Omental fat pad (tissue), 4 donors: ENCODE results near the gene SCO2. TPM values are rescaled to one million over a fixed set of nuclear protein-coding genes. Genes with fewer than 3 reads are reported as not detected.

Experiments used
- ATAC-seq: fragments of 150-250 bp; one replicate; pipeline ENCODE4 v1.9.1; 2016; ENCODE audit warnings: mild to moderate bottlenecking, moderate library complexity; ENCODE audit not compliant: low FRiP score
- DNase-seq: peaks from one replicate; pipeline ENCODE4 v3.0.0-alpha.2; 2019; ENCODE audit warnings: low spot score
- CTCF ChIP-seq, 3 donors: fragments of 450-650 bp; IDR thresholded peaks; one replicate each; pipeline ENCODE4 v1.5.1; 2016 to 2017; ENCODE audit warnings: antibody characterized with exemption in 3 of 3, mild to moderate bottlenecking in 3 of 3, moderate library complexity in 2 of 3
- total RNA-seq, 4 donors: library from RNA; depleted of rRNA; stranded (reverse); fragments of >200 nt; gene quantifications; one replicate each; pipeline ENCODE4 v1.1.0, GENCODE V29; 2016

Gene SCO2
- total RNA-seq, 4 donors from 2014 or later, result 2.8 to 15.0 (median 9.2) TPM

- ATAC-seq (no peak), DNase-seq (no peak)
- no peak for TF ChIP-seq CTCF (IDR thresholded peaks at IDR 0.05)
These were observed 7.7 kb downstream of the SCO2 start for GRCh38 chr22:50517495-50518260.

- no peak for ATAC-seq
- DNase-seq, result no peak
- no peak for TF ChIP-seq CTCF (IDR thresholded peaks at IDR 0.05)
These were observed 8.5 kb downstream of the SCO2 start for GRCh38 chr22:50516891-50517290.

GRCh38 chr22:50516068-50516467 lies 9.3 kb downstream of the SCO2 start:
- ATAC-seq (no peak), DNase-seq (no peak)
- TF ChIP-seq CTCF (IDR thresholded peaks at IDR 0.05), result no peak

DNA sequence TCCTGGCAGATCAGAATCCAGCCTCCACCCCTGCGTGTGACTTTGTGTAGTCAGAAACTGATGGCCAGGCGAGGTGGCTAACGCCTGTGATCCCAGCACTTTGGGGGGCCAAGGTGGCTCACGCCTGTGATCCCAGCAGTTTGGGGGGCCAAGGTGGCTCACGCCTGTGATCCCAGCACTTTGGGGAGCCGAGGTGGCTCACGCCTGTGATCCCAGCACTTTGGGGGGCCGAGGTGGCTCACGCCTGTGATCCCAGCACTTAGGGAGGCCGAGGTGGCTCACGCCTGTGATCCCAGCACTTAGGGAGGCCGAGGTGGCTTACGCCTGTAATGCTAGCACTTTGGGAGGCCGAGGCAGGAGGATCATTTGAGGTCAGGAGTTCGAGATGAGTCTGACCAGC lies 12.2 kb downstream of the SCO2 start:
- no peak for TF ChIP-seq CTCF (IDR thresholded peaks at IDR 0.05)
- DNase-seq (no peak), ATAC-seq (no peak)

DNA sequence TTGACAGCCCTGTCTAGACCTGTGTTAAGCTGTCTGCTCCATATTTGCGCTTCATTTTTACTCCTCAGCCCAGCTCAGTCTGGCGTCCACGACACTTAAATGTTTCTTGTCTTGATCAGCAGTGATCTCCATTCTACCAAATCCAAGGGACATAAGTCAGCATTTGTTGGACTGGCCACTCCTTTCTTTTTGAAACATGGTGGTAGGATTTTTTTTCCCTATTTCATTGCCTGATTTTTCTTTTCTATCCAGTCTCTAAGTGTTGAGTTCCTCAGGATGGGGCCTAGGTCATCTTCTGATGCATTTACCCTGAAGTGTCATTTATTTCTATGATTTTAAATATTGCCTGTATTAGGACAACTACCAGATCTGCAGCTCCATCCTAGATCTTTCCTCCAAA lies 16.5 kb downstream of the SCO2 start:
- no peak for DNase-seq
- ATAC-seq, result no peak
- TF ChIP-seq CTCF (IDR thresholded peaks at IDR 0.05), result no peak

DNA sequence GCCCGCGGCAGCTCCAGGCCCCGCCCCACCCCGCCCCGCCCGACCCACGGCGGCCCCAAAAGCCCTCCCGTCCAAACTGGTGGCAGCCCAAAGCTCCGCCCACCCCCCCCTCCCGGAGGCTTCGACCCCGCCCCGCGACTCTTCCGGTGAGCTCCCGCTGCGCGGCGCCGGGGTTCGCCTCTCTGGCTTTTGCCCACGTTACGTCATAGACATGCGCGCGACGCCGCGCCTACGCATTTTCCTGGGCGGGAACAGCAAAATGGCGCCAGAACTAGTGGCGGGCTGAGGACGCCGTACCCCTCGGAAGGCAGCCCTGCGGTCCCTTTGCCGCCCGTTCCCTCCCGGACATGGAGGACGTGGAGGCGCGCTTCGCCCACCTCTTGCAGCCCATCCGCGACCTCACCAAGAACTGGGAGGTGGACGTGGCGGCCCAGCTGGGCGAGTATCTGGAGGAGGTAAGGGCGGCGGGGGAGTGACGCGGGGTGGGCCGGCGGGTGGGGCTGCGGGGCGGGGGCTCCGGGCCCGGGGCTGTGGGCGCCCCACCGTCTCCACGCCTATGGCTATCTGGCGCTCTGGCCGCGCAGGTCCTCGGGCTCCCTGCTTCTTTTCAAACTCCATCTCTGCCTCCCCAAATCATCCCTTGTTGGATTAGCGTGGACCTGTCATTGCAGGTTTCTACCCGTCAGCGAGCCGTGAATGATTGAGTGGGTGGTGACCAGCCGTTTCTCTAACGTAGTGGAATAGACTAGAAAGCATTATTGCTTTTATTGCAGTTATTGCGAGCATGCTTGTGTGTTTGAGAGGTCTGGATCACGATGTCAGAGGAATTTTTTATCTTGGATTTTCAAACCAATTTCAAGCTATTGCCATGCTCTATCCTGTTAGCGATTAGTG lies 17.2 kb downstream of the SCO2 start, which contains the start of gene NCAPH2:
Gene NCAPH2, plus strand, starts transcription at position 234 of the 894 bp plus-strand sequence. Its CDS starts 114 bp downstream, at position 348.
- ATAC-seq (peak; percentile 79), DNase-seq (peak; percentile 89)
- TF ChIP-seq CTCF (IDR thresholded peaks at IDR 0.05), result no peak
